ENCODE results near the gene USP48. TPM values are rescaled to one million over a fixed set of nuclear protein-coding genes. Genes with fewer than 3 reads are reported as not detected.

Gene USP48
- total and polyA plus RNA-seq, 2 of the 4 experiments (the other 2 are of a cell fraction) = 24.7 to 25.0 TPM

DNA sequence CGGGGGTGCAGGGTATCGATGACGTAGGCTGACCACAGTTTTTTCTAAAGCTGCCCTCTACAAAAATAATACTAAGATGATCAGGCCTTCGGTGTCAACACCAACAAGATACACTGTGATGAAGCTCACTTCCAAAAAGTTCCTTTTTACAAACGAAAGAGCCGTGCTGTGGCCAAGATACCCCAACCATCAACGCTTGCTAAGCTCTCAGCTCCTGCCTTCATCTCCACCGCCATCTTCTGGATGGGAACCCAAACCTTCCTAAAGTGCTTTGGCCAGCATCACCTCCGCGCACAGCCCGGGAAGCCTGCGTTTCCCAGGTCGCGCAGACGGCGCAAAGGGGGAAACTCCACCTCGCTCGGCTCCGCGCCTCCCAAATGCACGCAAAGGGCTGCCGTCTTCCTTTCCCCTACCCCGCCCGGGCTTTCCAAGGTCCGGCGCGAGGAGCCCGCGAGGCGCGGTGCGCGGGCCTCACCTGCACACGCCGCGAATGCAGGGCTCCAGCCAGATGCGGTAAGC is 541 bp downstream of the USP48 start:
- peak overlapping the region; percentile 100 for H2AK9ac ChIP-seq (replicated peaks; ENCODE audit: low read depth, low read length, poor library complexity)
- WGBS, 2 experiments (ENCODE audit: extremely low coverage in 2 of 2, insufficient read length in 1 of 2) = 0% methylated on average over 9 of the region's 37 CpGs; no CpG with 5 or more reads in 1 of the 2 experiments
- peaks cover under 1% of the 10 kb centered on the region; the same call in 1 of the 2 replicates for H3K9me3 ChIP-seq (ENCODE audit: control insufficient read depth, insufficient read depth, low read length)
- in situ Hi-C loops (cut with MboI; ENCODE audit: low sequenced_read_pairs) = no loop called here
- peaks cover 38% of the 10 kb centered on the region for H4K20me1 ChIP-seq (ENCODE audit: insufficient read depth, low read length)
- ATAC-seq (ENCODE audit: low read depth) (peak; percentile 22), DNase-seq (peak; percentile 53)
- peak overlapping the region; percentile 91 for H3K9ac ChIP-seq (ENCODE audit: low read depth, low read length)
- H3K27ac ChIP-seq (ENCODE audit: insufficient read depth, low read length) = peak overlapping the region; percentile 79
- ChIA-PET CTCF (interaction anchor here (1.8 kb wide), 1 partner anchor 64 kb away, joined by 5 read pairs; no protein-coding TSS in a partner anchor), POLR2A (ENCODE audit: unreplicated experiment) (no interaction called here)
- peaks cover 3% of the 10 kb centered on the region; the same call in 1 of the 2 replicates for H3K9me1 ChIP-seq (ENCODE audit: insufficient read depth, low read length)
- no peaks in the 10 kb centered on the region for H3K27me3 ChIP-seq (ENCODE audit: control insufficient read depth, insufficient read depth, low read length)
- TF ChIP-seq ELK1 (IDR thresholded peaks at IDR 0.05; ENCODE audit: borderline replicate concordance, low read depth, low read length) (no peak), RAD21 (IDR thresholded peaks at IDR 0.05; ENCODE audit: low read length) (peak; percentile 43), NFE2L2 (IDR thresholded peaks at IDR 0.05; ENCODE audit: low read depth, low read length) (no peak), MXI1 (IDR thresholded peaks at IDR 0.05; ENCODE audit: borderline replicate concordance, low read depth, low read length) (no peak; the same call in 1 of the 2 replicates), SMC3 (IDR thresholded peaks at IDR 0.05; ENCODE audit: low read depth, low read length) (0 out of 2 replicates have a peak, but pooled peaks have one; percentile 16), USF2 (IDR thresholded peaks at IDR 0.05; ENCODE audit: low read depth, low read length) (no peak), POLR2A (IDR thresholded peaks at IDR 0.05; ENCODE audit: low read depth, low read length) (no peak), MAZ (IDR thresholded peaks at IDR 0.05; ENCODE audit: borderline replicate concordance, low read depth, low read length) (no peak), FOS (IDR thresholded peaks at IDR 0.05; ENCODE audit: low read depth, low read length) (no peak), MAFK (IDR thresholded peaks at IDR 0.05; ENCODE audit: low read depth, low read length) (no peak)
- TF ChIP-seq, protein P1, sequence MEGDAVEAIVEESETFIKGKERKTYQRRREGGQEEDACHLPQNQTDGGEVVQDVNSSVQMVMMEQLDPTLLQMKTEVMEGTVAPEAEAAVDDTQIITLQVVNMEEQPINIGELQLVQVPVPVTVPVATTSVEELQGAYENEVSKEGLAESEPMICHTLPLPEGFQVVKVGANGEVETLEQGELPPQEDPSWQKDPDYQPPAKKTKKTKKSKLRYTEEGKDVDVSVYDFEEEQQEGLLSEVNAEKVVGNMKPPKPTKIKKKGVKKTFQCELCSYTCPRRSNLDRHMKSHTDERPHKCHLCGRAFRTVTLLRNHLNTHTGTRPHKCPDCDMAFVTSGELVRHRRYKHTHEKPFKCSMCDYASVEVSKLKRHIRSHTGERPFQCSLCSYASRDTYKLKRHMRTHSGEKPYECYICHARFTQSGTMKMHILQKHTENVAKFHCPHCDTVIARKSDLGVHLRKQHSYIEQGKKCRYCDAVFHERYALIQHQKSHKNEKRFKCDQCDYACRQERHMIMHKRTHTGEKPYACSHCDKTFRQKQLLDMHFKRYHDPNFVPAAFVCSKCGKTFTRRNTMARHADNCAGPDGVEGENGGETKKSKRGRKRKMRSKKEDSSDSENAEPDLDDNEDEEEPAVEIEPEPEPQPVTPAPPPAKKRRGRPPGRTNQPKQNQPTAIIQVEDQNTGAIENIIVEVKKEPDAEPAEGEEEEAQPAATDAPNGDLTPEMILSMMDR (conservative IDR thresholded peaks at IDR 0.05; ENCODE audit: low read depth, low read length) = peak; percentile 35
- H2BK5ac ChIP-seq (ENCODE audit: low read depth, low read length, poor library complexity, severe bottlenecking) = peak overlapping the region; percentile 85
- peak overlapping the region; percentile 93 for H3K4me2 ChIP-seq (ENCODE audit: low read depth, low read length)
- H3K23ac ChIP-seq (ENCODE audit: low read depth, low read length) = peak overlapping the region; percentile 67
- no peaks in the 10 kb centered on the region for H3K36me3 ChIP-seq (ENCODE audit: control insufficient read depth, insufficient read depth, low read length)
- H2BK15ac ChIP-seq (ENCODE audit: low read depth, low read length) = 0 out of 3 replicates have a peak overlapping the region, but pooled peaks have one; percentile 33
- peak overlapping the region; percentile 98 for H2AFZ ChIP-seq (replicated peaks; ENCODE audit: low read length, poor library complexity)
- H3K14ac ChIP-seq (replicated peaks; ENCODE audit: low read depth, low read length) = peak overlapping the region; percentile 75
- H4K8ac ChIP-seq (ENCODE audit: low read depth in 2 of 2, low read length in 2 of 2) = peak overlapping the region; percentile 79 to 97
- H3K4ac ChIP-seq (ENCODE audit: low read depth, low read length) = peak overlapping the region; percentile 85
- H2BK20ac ChIP-seq (ENCODE audit: low read depth, low read length) = no peak overlapping the region
- peak overlapping the region; percentile 66 for H3K4me3 ChIP-seq (ENCODE audit: insufficient read depth, low read depth, low read length)
- peak overlapping the region; percentile 8 for H2BK120ac ChIP-seq (ENCODE audit: low read depth, low read length)
- no TSS peak for BruUV-seq (replicated peaks)
- peak overlapping the region; percentile 88 for H3K56ac ChIP-seq (ENCODE audit: extremely low read depth, insufficient read depth, low read length)
- peak overlapping the region; percentile 72 for H4K5ac ChIP-seq (ENCODE audit: low read depth, low read length)
- peaks cover under 1 to 29% of the 10 kb centered on the region in 2 experiments; a peak in 3 of 4 replicates for H3K79me1 ChIP-seq (ENCODE audit: low read depth in 1 of 2, low read length in 2 of 2)
- peak overlapping the region; percentile 61 for H4K91ac ChIP-seq (ENCODE audit: insufficient read depth, low read depth, low read length)
- peak overlapping the region; percentile 8 for H2AK5ac ChIP-seq (ENCODE audit: low read depth, low read length)
- dilution Hi-C loops (cut with HindIII; ENCODE audit: low sequenced_read_pairs, unreplicated experiment) = no loop called here
- H3K18ac ChIP-seq (ENCODE audit: low read depth, low read length) = peak overlapping the region; percentile 64
- H3K4me1 ChIP-seq (ENCODE audit: control insufficient read depth, insufficient read depth, low read length) = 0 out of 2 replicates have a peak, but pooled peaks cover 1% of the 10 kb centered on the region
- intact Hi-C loops (cut with micrococcal nuclease) = loop anchor here (5.0 to 10.0 kb wide), 2 partner anchors 35 to 152 kb away; partner anchors contain the start of gene HSPG2

Measured in IMR-90 (cell line).